HG03108 (cell line): ENCODE measurements around the gene PINK1.
A peak's percentile ranks its signal among the peaks of the same experiment; 100 is the strongest.

Source experiments
- ATAC-seq: cut with Tn5 transposase; IDR thresholded peaks from one replicate; pipeline ENCODE4 v1.9.1; 2021; ENCODE audit warnings: moderate library complexity; ENCODE audit not compliant: unreplicated experiment

The PINK1 gene

DNA sequence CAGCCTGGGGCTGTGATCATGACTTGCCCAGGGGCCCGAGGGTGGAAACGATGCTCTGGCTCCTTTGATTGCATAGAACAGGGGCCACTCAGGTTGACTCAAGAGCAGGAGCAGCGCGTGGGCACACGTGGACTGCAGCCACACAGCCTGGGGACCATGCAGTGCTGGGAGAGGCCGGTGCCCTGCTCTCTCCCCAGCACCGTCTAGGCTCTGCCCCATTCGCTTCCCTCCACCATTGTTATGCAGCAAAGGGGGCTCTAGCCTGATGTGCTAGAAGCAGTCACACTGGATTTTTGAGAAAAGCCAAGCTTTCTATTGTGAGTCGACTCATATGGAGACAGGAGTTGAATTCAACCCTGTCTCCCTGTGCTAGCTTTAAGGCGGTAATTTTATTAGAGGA, 8.7 kb downstream of the PINK1 start:
- ATAC-seq, result no peak

DNA sequence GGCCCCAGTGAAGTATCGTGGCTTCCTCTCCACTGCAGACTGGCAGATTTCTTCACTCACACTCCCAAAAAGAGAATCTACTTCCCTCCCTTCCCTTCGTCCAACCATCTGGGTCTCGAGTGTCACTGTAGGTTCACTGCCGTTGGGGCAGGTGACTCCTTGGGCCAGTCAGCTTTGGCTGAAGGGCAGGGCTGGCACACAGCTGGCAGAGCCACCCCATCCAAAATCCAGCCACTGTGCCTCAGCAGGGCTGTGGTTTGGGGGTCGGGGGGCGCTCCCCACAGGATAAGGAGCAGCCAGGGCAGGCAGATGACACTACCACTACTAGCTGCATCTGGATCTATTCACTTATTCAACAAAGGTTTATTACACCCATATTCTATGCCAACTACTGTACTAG, 9.8 kb downstream of the PINK1 start:
- ATAC-seq, result no peak

DNA sequence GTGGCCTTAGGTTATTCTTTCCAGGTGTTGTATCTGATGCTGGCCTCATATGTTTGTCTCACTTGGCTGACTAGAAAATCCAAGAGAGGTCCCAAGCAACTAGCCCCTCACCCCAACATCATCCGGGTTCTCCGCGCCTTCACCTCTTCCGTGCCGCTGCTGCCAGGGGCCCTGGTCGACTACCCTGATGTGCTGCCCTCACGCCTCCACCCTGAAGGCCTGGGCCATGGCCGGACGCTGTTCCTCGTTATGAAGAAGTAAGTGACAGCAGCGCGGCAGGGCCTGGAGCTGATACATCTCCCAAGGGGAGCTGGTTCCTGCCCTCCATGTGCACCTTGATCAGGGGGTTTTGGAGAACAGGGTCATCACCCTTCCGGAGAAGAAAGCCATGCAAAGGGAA, 11.2 kb downstream of the PINK1 start:
- ATAC-seq, result no peak

DNA sequence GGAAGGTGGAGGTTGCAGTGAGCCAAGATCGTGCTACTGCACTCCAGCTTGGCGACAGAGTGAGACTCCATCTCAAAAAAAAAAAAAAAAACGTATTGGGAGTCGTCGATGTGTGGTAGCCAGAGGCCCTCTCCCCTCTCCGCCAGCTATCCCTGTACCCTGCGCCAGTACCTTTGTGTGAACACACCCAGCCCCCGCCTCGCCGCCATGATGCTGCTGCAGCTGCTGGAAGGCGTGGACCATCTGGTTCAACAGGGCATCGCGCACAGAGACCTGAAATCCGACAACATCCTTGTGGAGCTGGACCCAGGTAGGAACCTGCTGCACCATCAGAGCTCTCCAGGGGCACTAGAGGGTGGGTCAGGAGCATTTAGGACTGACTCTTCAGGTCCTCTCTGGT, 12.2 kb downstream of the PINK1 start:
- ATAC-seq, result no peak

DNA sequence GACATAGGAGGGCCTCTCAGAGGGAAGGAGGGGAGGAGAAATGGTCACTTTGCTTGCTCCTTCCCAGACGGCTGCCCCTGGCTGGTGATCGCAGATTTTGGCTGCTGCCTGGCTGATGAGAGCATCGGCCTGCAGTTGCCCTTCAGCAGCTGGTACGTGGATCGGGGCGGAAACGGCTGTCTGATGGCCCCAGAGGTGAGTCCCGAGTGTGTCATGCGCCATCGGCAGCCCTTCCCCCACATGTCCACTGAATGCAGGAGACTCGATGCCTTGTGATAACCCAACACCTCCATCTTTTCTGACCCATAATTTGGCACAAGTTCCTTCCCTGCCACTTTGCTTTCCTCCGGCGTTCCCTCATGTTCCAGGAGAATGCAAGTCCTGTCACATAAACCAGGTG, 15.2 kb downstream of the PINK1 start:
- ATAC-seq, result no peak

DNA sequence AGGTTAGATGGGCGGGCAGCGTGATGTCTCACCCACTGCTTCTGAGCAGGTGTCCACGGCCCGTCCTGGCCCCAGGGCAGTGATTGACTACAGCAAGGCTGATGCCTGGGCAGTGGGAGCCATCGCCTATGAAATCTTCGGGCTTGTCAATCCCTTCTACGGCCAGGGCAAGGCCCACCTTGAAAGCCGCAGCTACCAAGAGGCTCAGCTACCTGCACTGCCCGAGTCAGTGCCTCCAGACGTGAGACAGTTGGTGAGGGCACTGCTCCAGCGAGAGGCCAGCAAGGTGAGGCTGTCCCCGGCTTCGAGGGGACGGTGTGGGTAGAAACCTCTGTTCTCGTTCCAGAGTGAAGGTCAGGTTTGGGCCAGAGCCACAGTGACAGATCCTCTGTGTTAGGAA, 15.7 kb downstream of the PINK1 start:
- ATAC-seq, result no peak

DNA sequence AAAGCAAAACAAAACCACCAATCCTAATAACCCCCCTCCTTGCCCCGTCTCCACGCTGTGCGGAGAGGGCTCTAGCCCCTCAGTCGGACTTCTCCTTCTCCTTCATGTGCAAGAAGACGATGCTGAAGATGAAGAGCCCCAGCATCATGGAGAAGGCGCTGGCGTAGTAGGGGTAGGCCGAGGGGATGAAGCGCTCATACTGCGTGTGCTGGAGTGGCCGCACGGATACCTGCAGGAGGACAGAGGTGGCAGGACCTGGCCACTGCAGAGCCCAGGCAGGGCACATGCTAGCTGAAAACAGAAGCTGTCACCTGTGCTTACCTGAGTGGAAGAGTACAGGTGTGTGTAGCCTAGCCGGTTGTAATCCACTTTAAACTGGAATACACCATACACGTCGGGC, 19.0 kb downstream of the PINK1 start:
- ATAC-seq, result no peak

DNA sequence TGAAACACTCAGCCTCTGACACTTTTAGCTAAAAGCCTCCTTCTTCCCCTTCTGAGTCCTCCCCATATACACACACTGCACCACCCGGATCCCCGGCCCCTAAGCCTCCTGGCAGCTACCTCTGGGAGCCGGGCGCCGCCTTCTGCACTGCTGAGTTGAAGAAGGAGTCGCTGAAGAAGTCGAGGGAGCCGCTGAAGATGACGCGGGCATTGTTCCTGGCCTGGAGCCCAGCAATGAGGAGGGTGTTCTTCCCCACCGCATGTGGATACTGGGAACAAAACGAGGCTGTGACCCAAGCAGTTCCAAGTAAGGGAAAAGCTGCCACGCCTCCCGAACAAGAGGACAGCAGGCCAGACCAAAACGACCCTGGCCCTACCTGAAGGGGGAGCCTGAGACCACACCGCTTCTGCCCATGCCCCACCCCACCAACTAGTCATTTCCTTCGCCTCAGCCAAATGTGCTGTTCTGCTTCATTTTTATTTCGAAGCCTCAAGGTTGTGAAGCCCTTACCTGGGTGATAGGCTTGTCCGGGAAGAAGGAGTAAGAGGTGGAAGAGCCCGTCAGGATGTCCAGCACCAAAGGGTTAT, 20.9 kb downstream of the PINK1 start:
- no peak for ATAC-seq

DNA sequence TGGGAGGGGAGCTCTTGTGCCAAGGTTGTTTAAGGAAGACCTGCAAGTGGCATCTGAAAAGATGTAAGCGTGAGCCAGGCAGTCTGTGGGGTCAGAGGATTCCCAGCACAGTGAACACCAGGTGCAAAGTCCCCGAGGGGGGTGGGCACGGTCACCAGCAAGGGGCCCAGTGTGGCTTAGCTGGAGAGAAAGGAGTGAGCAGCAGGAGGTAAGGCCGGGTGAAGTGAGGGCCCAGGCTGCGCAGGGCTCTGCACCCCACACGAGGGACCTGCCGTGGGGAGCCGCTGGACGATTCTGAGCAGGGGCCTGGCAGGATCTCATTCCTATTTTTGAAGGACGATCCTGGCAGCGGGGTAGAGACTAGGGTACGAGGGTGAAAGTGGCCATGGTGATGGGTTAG, 23.8 kb downstream of the PINK1 start:
- ATAC-seq, result no peak

DNA sequence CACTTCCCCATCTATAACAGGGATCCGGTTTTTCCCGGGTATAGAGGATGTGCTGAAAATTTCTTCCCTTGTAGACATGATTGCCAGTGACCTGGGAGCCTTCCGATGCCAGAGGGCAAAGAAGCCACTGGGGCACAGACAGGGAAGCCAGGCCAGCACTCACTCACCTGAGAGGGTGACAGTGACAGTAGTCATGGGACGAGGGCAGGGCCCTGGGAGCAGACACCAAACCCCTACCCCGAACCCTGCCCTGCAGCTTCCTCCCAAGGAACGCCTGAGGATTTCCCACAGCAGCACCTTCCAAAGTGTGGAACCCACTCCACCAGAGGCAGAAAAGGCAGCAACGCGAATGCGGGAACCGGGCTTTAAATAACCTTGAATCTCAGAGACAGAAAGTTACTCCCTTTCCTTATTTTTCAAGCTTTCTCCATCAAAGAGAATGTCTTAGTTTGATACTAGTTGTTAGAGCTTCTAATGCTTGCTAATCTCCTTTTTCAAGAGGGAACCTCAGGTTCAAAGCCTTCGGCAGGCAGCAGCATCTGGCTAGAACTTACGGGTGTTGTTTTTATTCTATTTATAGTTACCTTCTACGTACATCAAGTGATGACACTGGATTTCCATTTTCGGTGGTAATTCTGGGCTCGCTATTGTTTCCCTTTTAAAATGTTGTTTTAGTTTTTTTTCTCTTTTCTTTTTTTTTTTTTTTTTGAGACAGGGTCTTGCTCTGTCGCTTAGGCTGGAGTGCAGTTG, 25.1 kb downstream of the PINK1 start:
- no peak for ATAC-seq

DNA sequence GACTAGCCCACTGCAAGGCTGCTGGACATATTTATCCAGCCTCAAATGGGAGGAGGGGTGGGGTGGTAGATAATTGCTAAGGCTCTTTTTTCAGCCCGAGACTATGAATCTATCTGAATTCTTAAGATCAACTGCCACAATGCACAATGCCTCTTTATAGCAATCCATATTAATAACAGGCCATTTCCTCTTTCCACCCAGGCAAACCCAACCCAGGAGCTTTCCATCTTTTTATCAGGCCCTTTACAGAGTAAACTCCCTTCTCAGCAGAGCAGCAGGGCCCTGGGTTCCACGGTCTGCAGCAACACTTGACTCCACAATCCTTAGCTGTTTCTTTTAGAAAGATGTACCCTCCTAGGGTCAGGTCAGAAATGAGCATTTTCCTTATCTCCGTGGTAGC, 27.1 kb downstream of the PINK1 start:
- no peak for ATAC-seq

DNA sequence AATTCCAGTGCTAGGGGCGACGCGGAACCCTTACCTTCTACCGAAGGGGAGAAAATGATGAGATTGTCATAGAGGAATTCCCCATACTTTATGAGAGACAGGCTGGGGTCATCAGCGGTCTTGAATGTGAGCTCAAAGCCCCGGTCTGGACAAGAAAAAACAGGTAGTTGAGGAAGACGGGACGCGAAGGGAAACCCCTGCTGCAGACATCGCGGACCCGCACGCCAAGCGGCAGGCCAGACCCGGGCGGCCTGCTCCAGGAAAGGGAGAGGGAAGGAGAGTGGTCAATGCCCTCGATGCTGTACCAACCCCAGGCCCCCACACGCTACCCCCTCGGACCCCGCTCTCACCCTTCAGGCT, 27.6 kb downstream of the PINK1 start:
- ATAC-seq, result no peak

DNA sequence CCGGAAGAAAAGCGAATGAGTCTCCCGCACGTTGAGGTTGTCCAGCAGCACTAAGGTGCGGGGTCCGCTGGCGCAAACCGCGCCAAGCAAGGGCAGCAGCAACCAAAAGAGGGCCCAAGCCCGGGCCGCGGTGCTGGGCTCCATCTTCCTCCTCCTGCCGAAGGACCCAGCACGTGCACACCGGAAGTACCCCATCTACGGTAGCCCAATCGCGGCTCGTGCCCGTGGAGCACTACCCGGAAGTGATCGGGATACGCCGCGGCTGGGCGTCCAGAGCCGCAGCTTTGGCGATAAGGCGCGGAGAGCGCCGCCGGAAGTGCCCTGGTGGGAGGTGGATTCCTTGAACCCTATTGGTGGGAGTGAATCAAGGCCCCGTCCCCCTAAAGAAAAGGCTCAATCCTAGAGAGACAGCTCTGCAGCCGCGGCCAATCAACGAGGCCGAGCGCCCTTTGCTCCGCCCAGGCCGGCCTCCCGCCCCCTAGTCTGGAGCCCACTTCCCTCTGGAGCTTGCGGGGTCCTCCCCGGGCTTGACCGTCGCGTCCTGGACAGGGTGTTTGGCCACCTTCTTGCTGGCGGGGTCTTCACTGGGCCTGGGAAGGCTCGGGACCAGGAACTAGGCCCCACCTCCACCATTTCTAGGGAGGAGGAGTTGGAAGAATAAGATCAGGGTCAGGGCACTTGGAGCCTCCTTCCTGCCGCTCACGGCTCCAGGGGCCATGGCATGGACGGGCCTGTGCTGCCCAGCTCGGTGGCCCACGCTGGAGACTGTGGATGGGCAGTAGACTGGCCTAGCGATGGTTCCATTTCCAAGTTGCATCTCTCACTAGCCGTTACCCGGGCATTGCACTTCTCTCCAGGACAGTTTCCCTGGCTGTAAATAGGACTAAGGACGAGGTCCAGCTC, 28.2 kb downstream of the PINK1 start, which contains the start of gene DDOST:
DDOST (minus strand) TSS at position 163 of the 903 bp plus-strand sequence; CDS start at position 144, 19 bp downstream.
- ATAC-seq, result peak; percentile 94

DNA sequence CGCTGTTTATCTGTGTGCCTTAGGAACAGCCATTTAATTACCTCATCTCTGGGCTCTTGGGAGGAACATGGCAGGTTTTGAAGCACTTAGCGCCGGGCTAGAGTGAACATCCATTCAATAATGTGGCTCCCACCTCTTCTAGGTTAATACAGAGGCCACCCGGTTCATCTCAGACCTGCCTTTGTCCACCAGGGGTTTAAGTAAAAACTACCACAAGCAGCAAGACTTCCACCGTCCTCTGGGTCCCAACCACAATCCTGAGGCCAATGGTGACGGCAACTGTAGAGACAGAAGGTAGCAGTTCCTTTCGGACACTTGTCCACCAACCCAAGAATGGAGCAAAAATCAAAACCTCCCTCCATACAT, 28.8 kb downstream of the PINK1 start:
- ATAC-seq, result no peak

DNA sequence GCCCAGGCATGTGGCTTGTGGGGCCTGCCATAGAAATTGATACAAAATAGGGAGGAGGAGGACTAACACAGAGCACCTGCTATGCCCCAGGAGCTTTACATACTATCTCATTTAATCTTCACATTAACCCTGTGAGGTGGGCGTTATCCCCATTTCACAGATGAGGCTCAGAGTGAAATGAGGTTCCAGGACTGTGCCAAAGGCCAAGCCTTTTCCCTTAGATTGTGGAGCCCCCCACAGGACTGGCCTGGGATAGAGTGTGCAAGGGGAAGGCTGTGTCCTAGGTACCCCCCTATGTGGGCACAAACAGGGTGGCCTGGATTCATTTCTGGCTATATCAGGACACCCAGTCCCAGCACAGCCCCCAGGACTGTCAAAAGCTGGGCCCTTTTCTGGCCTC, 30.1 kb downstream of the PINK1 start:
- ATAC-seq, result no peak

DNA sequence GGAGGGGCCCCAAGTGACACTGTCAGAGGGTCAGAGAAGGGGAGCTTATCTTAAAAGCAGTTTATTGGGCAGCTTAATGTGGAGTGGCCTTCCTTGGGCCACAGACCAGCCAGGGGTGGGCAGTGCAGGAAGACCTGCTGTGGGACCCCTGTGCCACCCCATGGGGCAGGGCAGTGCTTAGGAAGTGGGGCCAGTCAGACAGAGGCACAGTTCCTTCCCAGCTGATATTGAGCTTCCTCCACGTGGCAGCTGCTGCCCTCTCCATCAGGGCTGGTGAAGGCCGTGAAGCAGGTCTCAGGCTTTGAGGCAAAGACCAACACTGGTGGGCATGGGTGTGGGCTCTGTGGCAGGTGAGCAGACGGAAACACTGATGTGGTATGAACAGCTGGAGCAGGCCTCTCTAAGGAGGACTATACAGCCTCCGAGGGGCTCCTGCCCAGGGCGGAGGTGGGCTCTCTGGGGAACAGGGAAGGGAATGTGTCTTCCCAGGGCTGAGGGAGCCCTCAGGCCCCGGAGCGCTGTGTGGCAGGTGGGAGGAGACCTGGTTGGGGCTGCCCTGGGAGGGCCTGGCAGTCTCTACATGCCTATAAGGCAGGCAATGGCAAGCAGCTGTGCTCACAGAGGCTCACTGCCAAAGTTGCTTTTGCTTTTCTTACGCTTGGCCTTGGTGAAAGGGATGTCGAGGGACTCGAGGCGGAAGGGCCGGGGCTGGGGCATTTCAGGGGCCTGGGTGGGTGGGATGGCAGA, 30.9 kb downstream of the PINK1 start:
- no peak for ATAC-seq

DNA sequence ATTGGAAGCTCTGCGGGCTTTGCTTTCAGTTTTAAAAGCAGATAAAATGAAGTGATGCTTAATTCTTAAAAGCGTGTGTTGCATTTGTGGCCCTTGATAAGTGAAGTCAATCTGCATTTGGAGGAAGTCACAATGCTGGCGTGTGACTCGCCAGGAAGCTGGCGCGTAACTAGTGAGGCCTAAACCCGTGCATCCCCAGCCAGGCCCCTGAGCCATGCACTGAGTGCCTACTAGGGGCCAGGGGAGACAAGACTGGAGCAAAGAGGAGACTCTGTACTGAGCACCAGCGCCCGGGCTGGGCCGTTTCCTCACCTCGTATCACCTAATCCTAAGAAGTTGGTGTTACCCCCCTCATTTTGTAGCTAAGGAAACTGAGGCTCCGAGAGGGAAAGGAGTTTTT, 32.5 kb downstream of the PINK1 start:
- no peak for ATAC-seq

DNA sequence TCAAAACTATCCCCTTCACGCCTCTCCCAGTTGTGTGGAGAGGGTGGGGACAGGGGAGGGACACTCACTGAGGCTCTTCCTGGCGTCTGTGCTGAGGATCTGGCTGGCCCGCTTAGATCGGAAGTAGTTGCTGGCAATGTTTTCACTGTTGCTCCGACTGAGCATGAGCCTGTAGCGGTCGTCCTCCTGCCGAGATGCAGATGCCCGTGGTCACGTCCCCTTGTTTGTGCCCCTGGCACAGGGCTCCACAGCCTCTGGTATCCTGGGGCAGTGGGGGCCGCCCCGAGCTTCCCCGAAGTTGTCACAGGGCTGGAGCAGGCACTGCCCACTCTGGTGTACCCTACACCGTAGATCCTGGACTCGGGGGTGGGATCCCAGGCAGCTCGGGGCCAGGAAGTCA, 32.9 kb downstream of the PINK1 start:
- ATAC-seq, result no peak

DNA sequence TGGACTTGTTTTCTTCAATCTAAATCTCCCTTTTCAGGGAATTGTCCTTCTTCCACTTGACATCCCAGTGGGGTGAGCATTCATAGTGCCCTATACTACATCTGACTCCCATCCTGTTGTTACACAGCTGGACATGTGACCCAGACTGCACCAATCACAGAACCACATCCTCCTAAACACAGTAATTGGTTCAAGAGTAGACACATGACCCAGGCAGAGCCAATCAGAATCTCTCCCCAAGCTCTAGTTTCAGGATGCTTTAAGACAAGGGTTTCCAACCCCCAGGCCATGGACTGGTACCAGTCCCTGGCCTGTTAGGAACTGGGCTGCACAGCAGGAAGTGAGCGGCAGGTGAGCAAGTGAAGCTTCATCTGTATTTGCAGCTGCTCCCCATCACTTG, 33.5 kb downstream of the PINK1 start:
- no peak for ATAC-seq

DNA sequence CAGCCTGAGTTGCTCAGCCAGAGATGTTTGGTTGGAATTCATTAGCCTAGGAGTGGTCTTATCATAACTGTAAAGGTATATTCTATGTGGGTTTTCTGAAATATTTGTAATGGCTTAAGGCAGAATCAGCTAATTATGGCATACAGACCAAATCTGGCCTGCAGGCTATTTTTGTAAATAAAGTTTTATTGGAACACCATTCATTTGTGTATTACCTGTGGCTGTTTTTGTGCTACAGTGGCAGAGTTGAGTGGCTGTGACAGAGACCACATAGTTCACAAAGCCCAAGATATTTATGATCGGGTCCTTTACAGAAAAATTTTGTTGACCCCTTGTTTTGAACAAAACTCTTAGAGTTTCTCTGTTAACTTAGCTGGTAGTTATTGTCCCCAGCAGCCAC, 35.3 kb downstream of the PINK1 start:
- ATAC-seq, result no peak

DNA sequence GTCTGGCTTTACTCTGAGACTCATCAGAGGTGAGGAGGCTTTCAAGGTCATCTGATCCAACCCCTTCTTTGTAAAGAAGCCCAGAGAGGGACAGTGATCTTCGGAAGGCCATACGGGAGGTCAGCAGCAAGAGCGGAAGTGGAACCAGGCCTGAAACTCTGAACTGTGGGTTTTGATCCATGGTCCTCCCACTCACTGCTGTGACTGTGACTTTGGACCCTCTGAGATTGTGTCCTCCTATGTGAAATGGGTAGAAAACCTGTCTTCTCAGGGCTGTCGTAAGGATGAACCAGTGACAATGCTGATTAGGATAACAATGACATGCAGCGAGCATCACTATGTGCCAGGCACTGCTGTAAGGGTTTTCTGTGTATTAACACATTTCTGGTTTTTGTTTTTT, 37.7 kb downstream of the PINK1 start:
- no peak for ATAC-seq
